Measurements from ENCODE around the gene MIOS.

The MIOS gene

DNA sequence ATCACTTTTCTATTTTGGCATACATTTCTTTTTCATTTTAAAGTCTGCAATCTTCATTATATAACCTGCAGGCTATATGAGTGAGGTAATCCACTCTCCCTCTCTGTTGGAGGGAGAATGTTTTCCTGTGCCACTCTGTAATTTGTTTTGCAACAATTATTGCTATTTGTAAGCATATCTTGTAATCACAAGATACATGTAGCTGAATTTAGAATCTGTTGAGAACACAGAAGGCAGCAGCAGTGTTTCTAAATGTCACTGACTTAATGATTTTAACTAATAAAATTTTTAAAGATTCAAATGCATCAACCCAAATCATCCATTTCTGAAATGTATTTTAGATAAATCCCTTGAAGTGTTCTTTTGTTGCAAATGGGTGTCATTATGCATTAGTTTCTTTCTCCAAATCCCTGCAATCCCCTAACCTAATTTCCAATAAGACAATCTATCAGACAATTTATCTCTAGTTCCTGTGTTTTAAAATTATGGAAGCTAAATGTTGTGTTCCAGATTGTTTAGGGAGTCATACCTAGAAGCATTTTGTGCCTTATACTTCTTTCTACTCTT lies 54.0 kb downstream of the MIOS start:
- no peaks in the 10 kb centered on the region for H3K27me3 ChIP-seq (replicated peaks; ENCODE audit: control insufficient read depth, insufficient read depth, low read length)
- TF ChIP-seq, protein P1, sequence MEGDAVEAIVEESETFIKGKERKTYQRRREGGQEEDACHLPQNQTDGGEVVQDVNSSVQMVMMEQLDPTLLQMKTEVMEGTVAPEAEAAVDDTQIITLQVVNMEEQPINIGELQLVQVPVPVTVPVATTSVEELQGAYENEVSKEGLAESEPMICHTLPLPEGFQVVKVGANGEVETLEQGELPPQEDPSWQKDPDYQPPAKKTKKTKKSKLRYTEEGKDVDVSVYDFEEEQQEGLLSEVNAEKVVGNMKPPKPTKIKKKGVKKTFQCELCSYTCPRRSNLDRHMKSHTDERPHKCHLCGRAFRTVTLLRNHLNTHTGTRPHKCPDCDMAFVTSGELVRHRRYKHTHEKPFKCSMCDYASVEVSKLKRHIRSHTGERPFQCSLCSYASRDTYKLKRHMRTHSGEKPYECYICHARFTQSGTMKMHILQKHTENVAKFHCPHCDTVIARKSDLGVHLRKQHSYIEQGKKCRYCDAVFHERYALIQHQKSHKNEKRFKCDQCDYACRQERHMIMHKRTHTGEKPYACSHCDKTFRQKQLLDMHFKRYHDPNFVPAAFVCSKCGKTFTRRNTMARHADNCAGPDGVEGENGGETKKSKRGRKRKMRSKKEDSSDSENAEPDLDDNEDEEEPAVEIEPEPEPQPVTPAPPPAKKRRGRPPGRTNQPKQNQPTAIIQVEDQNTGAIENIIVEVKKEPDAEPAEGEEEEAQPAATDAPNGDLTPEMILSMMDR (IDR thresholded peaks at IDR 0.05; ENCODE audit: insufficient read depth, low read length, poor library complexity, severe bottlenecking): no peak
- no peak overlapping the region for H3K4me3 ChIP-seq (replicated peaks; ENCODE audit: low read depth, low read length)
- H3K36me3 ChIP-seq (ENCODE audit: control insufficient read depth, insufficient read depth, low read length): no peaks in the 10 kb centered on the region
- no peak for DNase-seq (ENCODE audit: extremely low read depth, insufficient read length)

DNA sequence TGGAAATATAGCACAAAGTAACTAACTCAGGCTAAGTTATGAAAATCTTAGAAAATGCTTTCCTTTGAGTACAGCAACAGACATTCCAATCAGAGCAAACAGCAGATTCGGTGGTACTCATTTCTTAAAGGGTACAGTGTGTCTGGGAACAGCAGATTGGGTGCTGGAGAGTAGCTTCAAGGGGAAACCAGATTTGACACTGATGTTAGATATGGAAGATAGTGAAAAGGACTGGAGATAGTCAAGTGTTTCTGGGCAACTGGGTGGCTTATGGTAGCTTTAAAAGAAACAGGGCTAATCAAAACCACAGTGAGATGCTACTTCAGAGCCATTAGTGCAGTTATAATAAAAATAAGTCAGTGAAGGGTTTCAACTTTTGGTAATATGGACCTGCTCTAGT lies 61.8 kb downstream of the MIOS start:
- TF ChIP-seq, protein P1 (IDR thresholded peaks at IDR 0.05; ENCODE audit: insufficient read depth, low read length, poor library complexity, severe bottlenecking): no peak
- no peak for DNase-seq (ENCODE audit: extremely low read depth, insufficient read length)
- no peak overlapping the region for H3K4me3 ChIP-seq (replicated peaks; ENCODE audit: low read depth, low read length)
- H3K27me3 ChIP-seq (replicated peaks; ENCODE audit: control insufficient read depth, insufficient read depth, low read length): no peaks in the 10 kb centered on the region
- no peaks in the 10 kb centered on the region for H3K36me3 ChIP-seq (ENCODE audit: control insufficient read depth, insufficient read depth, low read length)

DNA sequence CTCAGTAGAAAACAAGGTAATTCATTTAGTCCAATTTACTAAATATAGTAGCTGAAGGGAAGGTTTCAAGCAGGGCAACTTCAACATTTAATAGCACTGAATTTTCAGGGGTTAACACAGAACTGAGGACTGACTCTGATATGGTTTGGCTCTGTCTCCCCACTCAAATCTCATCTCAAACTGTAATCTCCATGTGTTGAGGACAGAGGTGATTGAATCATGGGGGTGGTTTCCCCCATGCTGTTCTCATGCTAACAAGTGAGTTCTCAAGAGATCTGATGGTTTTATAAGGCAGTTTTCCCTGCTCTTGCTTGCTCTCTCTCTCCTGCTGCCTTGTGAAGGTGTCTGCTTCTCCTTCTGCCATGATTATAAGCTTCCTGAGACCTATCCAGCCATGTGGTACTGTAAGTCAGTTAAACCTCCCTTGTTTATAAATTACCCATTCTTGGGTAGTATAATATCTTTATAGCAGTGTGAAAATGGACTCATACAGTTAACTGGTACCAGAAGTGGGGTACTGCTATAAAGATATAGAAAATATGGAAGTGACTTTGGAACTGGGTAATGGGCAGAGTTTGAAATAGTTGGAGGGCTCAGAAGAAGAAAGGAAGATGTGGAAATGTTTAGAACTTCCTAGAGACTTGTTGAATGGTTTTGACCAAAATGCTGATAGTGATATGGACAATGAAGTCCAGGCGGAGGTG lies 64.1 kb downstream of the MIOS start:
- Histone ChIP-seq H3K36me3 (ENCODE audit: control insufficient read depth, insufficient read depth, low read length) (no peaks in the 10 kb centered on the region), H3K4me3 (replicated peaks; ENCODE audit: low read depth, low read length) (no peak overlapping the region)
- DNase-seq (ENCODE audit: extremely low read depth, insufficient read length): no peak

DNA sequence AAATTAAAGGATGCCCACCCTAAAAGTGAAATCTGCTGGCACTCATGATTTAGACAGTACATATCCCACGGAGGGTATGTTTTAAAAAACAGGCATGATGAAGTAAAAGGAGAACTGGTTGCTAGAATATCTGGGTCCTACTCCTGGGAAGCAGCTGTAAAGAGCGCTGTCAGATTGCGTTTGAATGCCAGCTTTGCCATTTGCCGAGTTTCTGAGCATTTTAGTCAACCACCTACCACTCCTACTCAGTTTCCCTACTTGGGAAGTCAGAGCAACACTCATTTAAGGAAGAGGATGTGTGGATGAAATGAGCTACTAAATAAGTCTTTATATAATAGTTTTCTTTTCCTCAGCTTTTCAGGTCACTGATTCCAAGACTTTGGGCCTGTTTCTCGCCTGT lies 72.7 kb downstream of the MIOS start:
- Histone ChIP-seq H3K27me3 (replicated peaks; ENCODE audit: control insufficient read depth, insufficient read depth, low read length) (no peaks in the 10 kb centered on the region), H3K36me3 (ENCODE audit: control insufficient read depth, insufficient read depth, low read length) (peaks cover 1% of the 10 kb centered on the region; the same call in 1 of the 2 replicates), H3K4me3 (replicated peaks; ENCODE audit: low read depth, low read length) (peak overlapping the region; percentile 98)
- DNase-seq (ENCODE audit: extremely low read depth, insufficient read length): no peak
- TF ChIP-seq, protein P1 (IDR thresholded peaks at IDR 0.05; ENCODE audit: insufficient read depth, low read length, poor library complexity, severe bottlenecking): no peak

More for the DNA sequence above, 64.1 kb downstream of the MIOS start:
- TF ChIP-seq, protein P1 (IDR thresholded peaks at IDR 0.05; ENCODE audit: insufficient read depth, low read length, poor library complexity, severe bottlenecking): no peak
- H3K27me3 ChIP-seq (replicated peaks; ENCODE audit: control insufficient read depth, insufficient read depth, low read length): no peaks in the 10 kb centered on the region

DNA sequence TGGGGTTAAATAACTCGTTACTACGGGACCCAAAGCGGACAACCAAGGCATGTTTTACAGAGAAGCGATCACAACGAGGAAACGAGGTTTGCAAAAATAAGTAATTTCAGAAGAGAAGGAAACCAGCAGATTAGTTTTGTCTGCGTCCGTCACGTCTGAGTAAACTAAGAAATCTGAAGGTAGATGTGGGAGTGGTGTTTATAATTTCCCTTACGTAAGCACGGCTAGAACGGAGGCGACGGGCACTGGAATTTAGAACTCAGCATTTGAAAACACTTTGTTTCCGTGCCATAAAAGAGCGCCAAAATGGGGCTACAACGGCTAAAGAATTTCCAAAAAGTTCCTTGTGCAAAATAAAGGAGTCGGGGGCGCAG lies 73.2 kb downstream of the MIOS start:
- no peak for DNase-seq (ENCODE audit: extremely low read depth, insufficient read length)
- Histone ChIP-seq H3K36me3 (ENCODE audit: control insufficient read depth, insufficient read depth, low read length) (peaks cover 1% of the 10 kb centered on the region; the same call in 1 of the 2 replicates), H3K4me3 (replicated peaks; ENCODE audit: low read depth, low read length) (peak overlapping the region; percentile 98), H3K27me3 (replicated peaks; ENCODE audit: control insufficient read depth, insufficient read depth, low read length) (no peaks in the 10 kb centered on the region)
- TF ChIP-seq, protein P1 (IDR thresholded peaks at IDR 0.05; ENCODE audit: insufficient read depth, low read length, poor library complexity, severe bottlenecking): no peak

Measured in GM06990 (cell line).